ENCODE results near the gene PLBD2.

PLBD2 gene

DNA sequence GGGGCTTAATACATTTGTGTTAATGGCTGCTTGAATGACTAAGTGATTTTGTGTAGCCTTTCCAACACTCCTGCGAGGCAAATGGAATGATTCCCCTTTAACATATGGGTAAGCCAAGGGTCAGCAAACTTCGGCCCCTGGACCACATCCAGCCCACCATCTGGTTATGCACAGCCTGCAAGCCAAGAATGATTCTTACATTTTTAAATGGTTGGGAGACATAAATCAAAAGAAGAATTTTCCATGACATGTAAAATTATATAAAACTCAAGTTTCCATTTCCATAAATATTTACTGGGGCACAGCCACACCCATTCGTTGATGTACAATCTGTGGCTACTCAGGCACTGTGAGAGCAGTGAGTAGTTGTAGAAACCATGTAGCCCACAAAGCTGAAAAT is 32.5 kb upstream of the PLBD2 start:
- H3K36me3 ChIP-seq (ENCODE audit: insufficient read depth, low read length) = peaks cover 3% of the 10 kb centered on the region; the same call in 1 of the 2 replicates
- H3K4me3 ChIP-seq (ENCODE audit: low read depth, low read length) = no peak overlapping the region
- no peak overlapping the region for H2AFZ ChIP-seq (ENCODE audit: low read length, unreplicated experiment)
- H3K27ac ChIP-seq (ENCODE audit: low read depth, low read length) = peak overlapping the region; percentile 33; the same call in 1 of the 2 replicates
- H3K79me2 ChIP-seq (ENCODE audit: control insufficient read depth, insufficient read depth, low read length, unreplicated experiment) = no peaks in the 10 kb centered on the region
- H3K27me3 ChIP-seq (ENCODE audit: insufficient read depth, low read length) = no peaks in the 10 kb centered on the region
- peaks cover 16% of the 10 kb centered on the region for H3K4me1 ChIP-seq (ENCODE audit: control insufficient read depth, insufficient read depth, low read length, unreplicated experiment)

DNA sequence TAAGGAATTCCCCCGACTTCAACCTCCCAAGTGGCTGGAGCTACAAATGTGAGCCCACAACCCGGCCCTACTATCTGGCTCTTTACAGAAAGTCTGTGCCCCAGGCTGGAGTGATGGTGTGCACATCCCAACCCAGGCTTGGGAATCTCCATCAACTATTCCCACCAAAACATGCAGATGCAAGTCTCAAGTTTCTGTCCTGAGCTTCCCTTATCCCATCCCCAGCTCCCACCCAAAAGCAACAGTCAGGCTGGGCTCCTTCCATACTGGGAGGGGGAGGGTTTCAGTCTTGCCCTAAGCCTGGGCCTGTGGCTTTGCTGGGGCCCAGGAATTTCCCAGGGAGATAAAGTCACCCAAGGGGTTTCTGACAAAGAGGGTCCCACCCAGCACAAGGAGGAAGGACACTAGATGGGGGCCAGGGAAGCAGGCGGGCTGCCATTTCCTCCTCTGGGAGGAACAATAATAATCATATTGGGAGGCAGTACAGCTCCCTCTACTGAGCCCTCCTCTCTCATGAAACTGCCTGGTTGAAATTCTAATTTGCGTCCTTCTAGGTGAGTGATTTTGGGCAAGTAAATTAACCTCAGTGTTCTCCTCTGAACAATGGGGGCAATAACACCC is 31.5 kb upstream of the PLBD2 start:
- Histone ChIP-seq H3K4me1 (ENCODE audit: control insufficient read depth, insufficient read depth, low read length, unreplicated experiment) (peaks cover 16% of the 10 kb centered on the region), H3K36me3 (ENCODE audit: insufficient read depth, low read length) (no peaks in the 10 kb centered on the region; the same call in 1 of the 2 replicates), H3K4me3 (ENCODE audit: low read depth, low read length) (no peak overlapping the region), H3K27ac (ENCODE audit: low read depth, low read length) (no peak overlapping the region), H3K27me3 (ENCODE audit: insufficient read depth, low read length) (no peaks in the 10 kb centered on the region), H3K79me2 (ENCODE audit: control insufficient read depth, insufficient read depth, low read length, unreplicated experiment) (no peaks in the 10 kb centered on the region), H2AFZ (ENCODE audit: low read length, unreplicated experiment) (no peak overlapping the region)

DNA sequence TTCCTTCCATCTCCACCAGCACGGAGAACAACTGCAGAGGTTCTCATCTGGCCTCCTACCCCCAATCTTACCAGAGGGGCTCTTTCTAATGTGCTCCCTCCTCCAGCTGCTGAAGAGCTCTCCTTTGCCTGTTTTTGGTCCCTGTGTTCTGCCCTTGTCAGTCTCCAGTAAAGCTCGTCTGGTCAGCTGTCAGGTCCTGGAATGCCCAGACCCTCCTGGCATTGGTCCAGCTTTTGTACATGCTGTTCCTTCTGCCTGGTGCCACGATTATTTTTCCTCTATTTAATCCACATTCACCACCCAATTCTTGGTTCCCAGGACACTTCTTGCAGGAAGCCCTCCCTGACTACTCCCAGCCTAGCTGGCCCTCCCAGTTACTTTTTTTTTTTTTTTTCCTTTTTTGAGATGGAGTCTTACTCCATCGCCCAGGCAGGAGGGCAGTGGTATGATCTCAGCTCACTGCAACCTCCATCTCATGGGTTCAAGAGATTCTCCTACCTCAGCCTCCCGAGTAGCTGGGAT is 30.0 kb upstream of the PLBD2 start:
- Histone ChIP-seq H3K36me3 (ENCODE audit: insufficient read depth, low read length) (no peaks in the 10 kb centered on the region; the same call in 1 of the 2 replicates), H3K4me3 (ENCODE audit: low read depth, low read length) (no peak overlapping the region), H3K4me1 (ENCODE audit: control insufficient read depth, insufficient read depth, low read length, unreplicated experiment) (peaks cover 16% of the 10 kb centered on the region), H2AFZ (ENCODE audit: low read length, unreplicated experiment) (no peak overlapping the region), H3K79me2 (ENCODE audit: control insufficient read depth, insufficient read depth, low read length, unreplicated experiment) (no peaks in the 10 kb centered on the region), H3K27me3 (ENCODE audit: insufficient read depth, low read length) (no peaks in the 10 kb centered on the region), H3K27ac (ENCODE audit: low read depth, low read length) (no peak overlapping the region)

DNA sequence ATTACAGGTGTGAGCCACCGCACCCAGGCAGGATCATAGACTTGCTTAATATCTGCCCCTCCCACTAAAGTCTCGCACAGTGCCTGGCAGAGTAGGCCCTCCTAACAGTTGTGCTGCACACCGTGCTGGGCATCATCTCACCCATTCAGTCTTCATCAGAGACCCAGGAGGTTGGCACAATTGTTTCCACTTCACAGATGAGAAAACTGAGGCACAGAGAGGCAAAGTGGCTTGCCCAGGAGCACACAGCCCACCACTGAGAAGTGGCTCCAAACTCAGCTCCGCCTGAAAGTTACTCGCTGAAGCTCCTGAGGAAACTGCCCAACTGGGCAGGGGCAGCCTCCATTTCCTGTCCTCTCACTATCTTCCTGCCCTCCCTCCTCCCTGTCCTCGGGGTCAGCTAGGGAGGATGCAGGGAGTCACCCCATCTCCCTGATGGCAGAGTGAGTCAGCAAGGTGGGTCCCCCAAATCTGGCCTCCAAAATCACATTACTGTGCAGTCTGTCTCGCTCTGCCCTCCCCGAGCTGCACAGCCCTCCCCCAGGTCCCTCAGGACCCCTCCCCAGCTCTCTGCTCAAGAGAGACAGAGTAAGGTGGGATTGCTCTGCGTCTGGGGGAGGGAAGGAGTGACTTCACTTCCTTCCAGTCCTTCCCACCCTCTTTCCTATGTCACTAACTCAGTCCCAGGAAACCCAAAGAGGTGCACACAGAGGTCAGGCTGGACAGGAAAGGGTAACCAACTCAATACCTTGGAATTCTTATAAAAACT is 29.2 kb upstream of the PLBD2 start:
- Histone ChIP-seq H3K27ac (ENCODE audit: low read depth, low read length) (no peak overlapping the region), H2AFZ (ENCODE audit: low read length, unreplicated experiment) (no peak overlapping the region), H3K79me2 (ENCODE audit: control insufficient read depth, insufficient read depth, low read length, unreplicated experiment) (peaks cover under 1% of the 10 kb centered on the region), H3K27me3 (ENCODE audit: insufficient read depth, low read length) (no peaks in the 10 kb centered on the region), H3K4me3 (ENCODE audit: low read depth, low read length) (no peak overlapping the region), H3K36me3 (ENCODE audit: insufficient read depth, low read length) (no peaks in the 10 kb centered on the region; the same call in 1 of the 2 replicates), H3K4me1 (ENCODE audit: control insufficient read depth, insufficient read depth, low read length, unreplicated experiment) (peaks cover 16% of the 10 kb centered on the region)

DNA sequence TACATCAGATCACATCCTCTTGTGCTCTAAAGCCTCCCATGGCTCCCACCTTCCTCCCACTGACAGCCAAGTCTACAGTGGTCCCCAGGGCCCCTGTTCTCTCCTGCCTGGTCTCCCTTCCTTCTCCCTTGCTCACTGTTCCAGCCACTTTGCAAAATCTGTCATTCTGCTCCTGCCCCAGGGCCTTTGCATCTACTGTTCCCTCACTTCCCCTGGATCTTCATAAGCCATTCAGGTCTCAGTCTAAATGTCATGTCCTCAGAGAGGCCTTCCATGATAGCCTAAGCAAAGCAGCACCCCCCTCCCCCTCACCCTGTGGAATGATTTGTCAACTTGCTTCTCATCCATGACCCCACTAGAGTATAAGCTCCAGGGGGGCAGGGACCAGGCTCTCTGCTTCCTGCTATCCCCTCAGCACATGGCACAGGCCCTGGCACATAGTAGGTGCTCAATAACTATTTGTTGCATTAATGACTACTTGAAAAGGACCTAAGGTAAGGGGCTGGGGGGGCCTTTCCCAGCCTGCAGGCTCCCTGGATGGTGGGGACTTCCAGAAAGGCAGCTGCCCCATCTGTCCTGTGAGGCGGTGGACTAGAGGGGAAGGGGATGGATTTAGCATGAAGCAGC is 28.5 kb upstream of the PLBD2 start:
- no peaks in the 10 kb centered on the region; the same call in 1 of the 2 replicates for H3K36me3 ChIP-seq (ENCODE audit: insufficient read depth, low read length)
- peaks cover 3% of the 10 kb centered on the region for H3K79me2 ChIP-seq (ENCODE audit: control insufficient read depth, insufficient read depth, low read length, unreplicated experiment)
- H3K4me1 ChIP-seq (ENCODE audit: control insufficient read depth, insufficient read depth, low read length, unreplicated experiment) = peaks cover 16% of the 10 kb centered on the region
- H3K27me3 ChIP-seq (ENCODE audit: insufficient read depth, low read length) = no peaks in the 10 kb centered on the region
- H2AFZ ChIP-seq (ENCODE audit: low read length, unreplicated experiment) = no peak overlapping the region
- no peak overlapping the region for H3K27ac ChIP-seq (ENCODE audit: low read depth, low read length)
- H3K4me3 ChIP-seq (ENCODE audit: low read depth, low read length) = no peak overlapping the region

DNA sequence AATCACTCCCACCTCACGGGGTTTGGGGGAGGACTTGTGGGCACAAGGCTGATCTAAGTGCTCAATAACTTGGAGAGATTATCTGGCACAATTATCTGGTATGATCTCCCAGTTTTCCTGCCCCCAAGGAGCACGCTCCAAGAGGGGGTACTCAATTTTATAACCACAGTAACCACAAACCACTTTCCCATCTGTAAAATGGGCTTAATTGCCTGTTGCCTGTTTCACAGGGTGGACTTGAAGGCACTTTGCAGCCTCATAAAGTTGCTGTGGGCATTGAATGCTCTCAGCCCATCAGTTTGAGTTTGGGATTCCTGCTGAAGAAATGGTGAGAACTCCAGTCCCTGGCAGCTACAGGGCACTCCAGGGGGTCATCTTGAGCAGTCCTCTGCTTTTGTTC is 27.9 kb upstream of the PLBD2 start:
- H3K4me3 ChIP-seq (ENCODE audit: low read depth, low read length) = no peak overlapping the region
- no peak overlapping the region for H2AFZ ChIP-seq (ENCODE audit: low read length, unreplicated experiment)
- peaks cover 3% of the 10 kb centered on the region for H3K79me2 ChIP-seq (ENCODE audit: control insufficient read depth, insufficient read depth, low read length, unreplicated experiment)
- H3K36me3 ChIP-seq (ENCODE audit: insufficient read depth, low read length) = no peaks in the 10 kb centered on the region; the same call in 1 of the 2 replicates
- peaks cover 16% of the 10 kb centered on the region for H3K4me1 ChIP-seq (ENCODE audit: control insufficient read depth, insufficient read depth, low read length, unreplicated experiment)
- no peak overlapping the region for H3K27ac ChIP-seq (ENCODE audit: low read depth, low read length)
- no peaks in the 10 kb centered on the region for H3K27me3 ChIP-seq (ENCODE audit: insufficient read depth, low read length)

DNA sequence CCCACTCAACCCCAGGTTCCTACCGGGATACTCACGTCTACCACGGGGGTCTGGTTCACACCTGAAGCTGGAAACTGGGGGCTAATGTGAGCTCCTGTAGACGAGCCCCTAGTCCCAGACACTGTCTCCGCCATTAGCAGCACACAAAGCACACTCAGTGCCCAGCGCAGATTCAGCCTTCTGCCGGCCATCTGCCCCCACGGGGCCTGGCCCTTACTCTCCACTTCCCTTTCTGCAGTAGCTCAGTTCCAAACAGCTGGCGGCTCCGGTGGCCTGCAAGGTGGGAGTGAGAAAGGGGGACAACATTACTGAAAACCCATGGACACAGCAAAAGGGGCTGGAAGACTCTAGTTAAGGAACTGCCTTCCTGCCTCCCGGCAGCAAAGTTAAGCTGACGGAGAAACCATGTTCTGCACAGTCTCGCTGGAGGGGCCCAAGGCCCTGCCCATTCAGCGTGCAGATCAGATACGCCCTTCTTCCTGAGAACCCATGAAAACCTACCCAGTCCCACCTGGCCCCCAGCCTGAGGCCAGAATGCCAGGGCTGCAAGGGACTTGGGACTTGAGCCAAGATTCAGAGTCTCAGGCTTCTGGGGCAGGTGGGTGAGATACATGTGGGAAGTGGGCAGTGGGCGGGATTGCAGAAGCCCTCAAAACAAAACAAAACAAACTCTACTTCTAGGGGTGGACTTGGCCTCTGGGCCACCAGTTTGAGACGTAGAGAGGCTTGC is 25.5 kb upstream of the PLBD2 start:
- no peak overlapping the region for H3K4me3 ChIP-seq (ENCODE audit: low read depth, low read length)
- no peak overlapping the region for H2AFZ ChIP-seq (ENCODE audit: low read length, unreplicated experiment)
- H3K27ac ChIP-seq (ENCODE audit: low read depth, low read length) = no peak overlapping the region
- no peaks in the 10 kb centered on the region for H3K27me3 ChIP-seq (ENCODE audit: insufficient read depth, low read length)
- H3K36me3 ChIP-seq (ENCODE audit: insufficient read depth, low read length) = no peaks in the 10 kb centered on the region; the same call in 1 of the 2 replicates
- H3K79me2 ChIP-seq (ENCODE audit: control insufficient read depth, insufficient read depth, low read length, unreplicated experiment) = peaks cover 3% of the 10 kb centered on the region
- H3K4me1 ChIP-seq (ENCODE audit: control insufficient read depth, insufficient read depth, low read length, unreplicated experiment) = peaks cover 7% of the 10 kb centered on the region

DNA sequence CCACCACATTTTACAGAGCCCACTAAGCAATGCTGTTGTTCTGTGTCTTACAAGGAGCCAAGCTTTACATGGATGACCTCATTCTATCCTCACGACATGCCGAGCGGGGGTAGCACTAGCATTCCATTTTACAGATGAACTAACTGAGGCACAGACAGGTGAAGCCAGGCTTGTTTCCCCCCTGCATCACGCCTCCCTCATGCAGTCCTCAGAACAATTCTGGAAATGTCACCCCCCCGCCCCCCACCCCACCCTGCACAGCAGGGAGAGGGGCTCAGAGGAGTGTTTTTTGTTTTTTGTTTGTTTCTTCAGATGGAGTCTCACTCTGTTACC is 25.0 kb upstream of the PLBD2 start:
- Histone ChIP-seq H3K4me1 (ENCODE audit: control insufficient read depth, insufficient read depth, low read length, unreplicated experiment) (peaks cover 7% of the 10 kb centered on the region), H3K79me2 (ENCODE audit: control insufficient read depth, insufficient read depth, low read length, unreplicated experiment) (peaks cover 3% of the 10 kb centered on the region), H3K36me3 (ENCODE audit: insufficient read depth, low read length) (no peaks in the 10 kb centered on the region; the same call in 1 of the 2 replicates), H2AFZ (ENCODE audit: low read length, unreplicated experiment) (no peak overlapping the region), H3K27ac (ENCODE audit: low read depth, low read length) (no peak overlapping the region), H3K4me3 (ENCODE audit: low read depth, low read length) (no peak overlapping the region), H3K27me3 (ENCODE audit: insufficient read depth, low read length) (no peaks in the 10 kb centered on the region)

DNA sequence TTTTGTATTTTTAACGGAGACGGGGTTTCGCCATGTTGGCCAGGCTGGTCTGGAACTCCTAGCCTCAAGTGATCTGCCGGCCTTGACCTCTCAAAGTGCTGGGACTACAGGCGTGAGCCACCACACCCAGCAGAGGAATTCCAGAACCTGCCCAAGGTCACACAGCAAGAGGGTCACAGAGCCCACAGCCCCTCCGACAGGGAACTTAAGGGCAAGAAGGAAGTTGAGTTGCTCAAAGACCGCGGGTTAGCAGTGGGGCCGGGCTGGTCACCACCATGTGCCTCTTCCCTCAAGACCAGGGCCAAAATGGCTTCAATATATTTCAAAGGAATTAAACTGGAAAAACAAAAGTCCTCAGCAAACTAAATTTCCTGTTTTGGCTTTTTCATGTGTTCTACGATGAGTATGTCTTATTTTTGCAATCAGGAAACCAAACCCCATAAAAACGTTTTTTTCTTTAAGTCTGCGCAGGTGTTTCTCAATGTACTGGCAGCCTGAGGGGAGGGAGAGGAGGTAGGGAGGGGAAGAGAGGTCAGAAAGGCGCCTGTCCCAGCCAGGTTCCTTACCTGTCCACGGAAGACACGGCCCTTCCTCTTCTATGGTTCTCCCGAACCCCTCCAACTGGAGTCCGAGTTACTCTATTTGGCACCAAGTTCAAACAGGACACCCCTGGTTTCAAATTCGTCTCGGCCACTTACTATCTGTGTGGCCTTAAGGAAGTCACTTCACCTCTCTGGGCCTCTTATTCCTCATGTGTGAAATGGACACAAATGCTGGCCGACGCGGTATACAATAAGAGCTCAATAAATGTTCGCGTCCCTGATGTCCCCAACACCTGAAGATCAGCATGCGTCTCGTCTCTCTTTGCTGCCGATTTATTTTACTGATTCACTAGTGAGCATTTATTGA is 24.3 kb upstream of the PLBD2 start:
- H3K27ac ChIP-seq (ENCODE audit: low read depth, low read length) = no peak overlapping the region
- H3K36me3 ChIP-seq (ENCODE audit: insufficient read depth, low read length) = no peaks in the 10 kb centered on the region; the same call in 1 of the 2 replicates
- peak overlapping the region; percentile 88 for H3K4me3 ChIP-seq (ENCODE audit: low read depth, low read length)
- peaks cover 3% of the 10 kb centered on the region for H3K79me2 ChIP-seq (ENCODE audit: control insufficient read depth, insufficient read depth, low read length, unreplicated experiment)
- peak overlapping the region; percentile 73 for H2AFZ ChIP-seq (ENCODE audit: low read length, unreplicated experiment)
- peaks cover 4% of the 10 kb centered on the region for H3K4me1 ChIP-seq (ENCODE audit: control insufficient read depth, insufficient read depth, low read length, unreplicated experiment)
- no peaks in the 10 kb centered on the region for H3K27me3 ChIP-seq (ENCODE audit: insufficient read depth, low read length)
